Vagina (tissue), 2 donors: ENCODE data around the gene MARCHF9. TPM values are rescaled to one million over a fixed set of nuclear protein-coding genes. Genes with fewer than 3 reads are reported as not detected.
"Not testable (repeated sequence)": the region's sequence is repeated elsewhere in the genome, so short reads cannot be mapped to it uniquely, and the experiment has no call there.

Experiments used
- DNase-seq, 2 donors: peaks; one replicate each; pipeline ENCODE4 v3.0.0-alpha.2; 2017; ENCODE audit errors: extremely low spot score in 2 of 2
- H3K27ac ChIP-seq: fragments of 200-600 bp; sonication (generic); one replicate; pipeline ENCODE4 v1.5.1; 2019
- H3K27me3 ChIP-seq: fragments of 200-600 bp; sonication (generic); one replicate; pipeline ENCODE4 v1.5.1; 2019
- H3K36me3 ChIP-seq, 2 donors: fragments of 200-600 bp; sonication (generic); one replicate each; pipeline ENCODE4 v1.5.1; 2017 to 2019
- H3K4me1 ChIP-seq: fragments of 200-600 bp; sonication (generic); one replicate; pipeline ENCODE4 v1.5.1; 2019
- H3K4me3 ChIP-seq, 2 donors: fragments of 200-600 bp; sonication (generic); 1 replicate in 1 of 2; 2 replicates in 1 of 2; pipeline ENCODE4 v1.5.1; 2016 to 2019
- H3K9me3 ChIP-seq: fragments of 200-600 bp; sonication (generic); one replicate; pipeline ENCODE4 v1.5.1; 2019
- POLR2A ChIP-seq, 2 donors: fragments of 450-650 bp; IDR thresholded peaks; one replicate each; pipeline ENCODE4 v1.6.1; 2017; ENCODE audit warnings: antibody characterized with exemption in 2 of 2, mild to moderate bottlenecking in 2 of 2, moderate library complexity in 2 of 2
- POLR2AphosphoS5 ChIP-seq, 2 donors: sonication (generic); formaldehyde crosslinking; IDR thresholded peaks; one replicate each; pipeline ENCODE4 v1.9.0; 2017; ENCODE audit warnings: antibody characterized with exemption in 2 of 2, mild to moderate bottlenecking in 2 of 2, low read depth in 1 of 2; ENCODE audit not compliant: insufficient read depth in 1 of 2
- intact Hi-C: fragments of 100-400 bp; cut with DNase I; formaldehyde crosslinking; loops from one replicate; pipeline ENCODE4 v1.15.1; 2023
- total RNA-seq: library from RNA; depleted of rRNA; stranded (reverse); fragments of >200 nt; gene quantifications from one replicate; pipeline ENCODE4 v1.2.3, GENCODE V29; 2016
- TF ChIP-seq, protein P1 (sequence below), 3 experiments: fragments of 450-650 bp in 2 of 3; fragments of 200-600 bp in 1 of 3; sonication (generic) in 1 of 3; IDR thresholded peaks; one replicate each; pipeline ENCODE4 v1.5.1; 2017 to 2019; ENCODE audit warnings: antibody characterized with exemption in 3 of 3, mild to moderate bottlenecking in 2 of 3, moderate library complexity in 2 of 3

MARCHF9 gene
- total RNA-seq, 1 donor from 2014 or later: 8.3 TPM

GRCh38 chr12:57713209-57713608 is 41.7 kb upstream of the MARCHF9 start:
- H3K27ac ChIP-seq: no peak overlapping the region
- intact Hi-C loops: no loop called here

DNA sequence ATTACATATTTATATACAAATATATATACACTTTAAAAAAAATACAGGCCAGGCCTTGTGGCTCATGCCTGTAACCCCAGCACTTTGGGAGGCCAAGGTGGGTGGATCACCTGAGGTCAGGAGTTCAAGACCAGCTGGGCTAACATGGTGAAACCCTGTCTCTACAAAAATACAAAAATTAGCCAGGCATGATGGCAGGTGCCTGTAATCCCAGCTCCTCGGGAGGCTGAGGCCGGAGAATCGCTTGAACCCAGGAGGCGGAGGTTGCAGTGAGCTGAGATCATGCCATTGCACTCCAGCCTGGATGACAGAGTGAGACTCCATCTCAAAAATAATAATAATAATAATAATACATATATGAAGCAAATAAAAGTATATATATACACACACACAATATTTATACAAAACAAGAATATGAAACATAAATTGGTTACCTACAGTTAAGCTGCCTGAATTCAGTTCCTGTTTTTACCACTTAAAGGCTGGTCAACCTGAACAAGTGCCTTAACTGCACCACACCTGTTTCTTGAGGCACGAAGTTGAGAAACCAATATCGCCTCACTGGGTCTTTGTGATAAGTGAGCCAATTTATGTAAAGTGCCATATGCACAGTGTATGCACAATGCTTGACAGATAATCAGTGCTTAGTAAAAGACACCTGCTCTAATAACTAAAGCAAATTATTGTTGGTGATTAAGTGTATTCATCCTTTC is 39.7 kb upstream of the MARCHF9 start:
- H3K4me3 ChIP-seq, H3K27me3 ChIP-seq, intact Hi-C loops, H3K27ac ChIP-seq, H3K4me1 ChIP-seq, H3K9me3 ChIP-seq: not testable (repeated sequence)
- DNase-seq: peak in 1 of 2 donors; percentile 6
- peaks cover 0 to 52% of the 10 kb centered on the region in 2 donors for H3K36me3 ChIP-seq

More at GRCh38 chr12:57713209-57713608, 41.7 kb upstream of the MARCHF9 start:
- H3K9me3 ChIP-seq: no peaks in the 10 kb centered on the region
- peaks cover 0 to 32% of the 10 kb centered on the region in 2 donors for H3K36me3 ChIP-seq
- no peaks in the 10 kb centered on the region for H3K4me1 ChIP-seq
- no peaks in the 10 kb centered on the region for H3K27me3 ChIP-seq
- no peak overlapping the region for H3K4me3 ChIP-seq
- TF ChIP-seq, protein P1, sequence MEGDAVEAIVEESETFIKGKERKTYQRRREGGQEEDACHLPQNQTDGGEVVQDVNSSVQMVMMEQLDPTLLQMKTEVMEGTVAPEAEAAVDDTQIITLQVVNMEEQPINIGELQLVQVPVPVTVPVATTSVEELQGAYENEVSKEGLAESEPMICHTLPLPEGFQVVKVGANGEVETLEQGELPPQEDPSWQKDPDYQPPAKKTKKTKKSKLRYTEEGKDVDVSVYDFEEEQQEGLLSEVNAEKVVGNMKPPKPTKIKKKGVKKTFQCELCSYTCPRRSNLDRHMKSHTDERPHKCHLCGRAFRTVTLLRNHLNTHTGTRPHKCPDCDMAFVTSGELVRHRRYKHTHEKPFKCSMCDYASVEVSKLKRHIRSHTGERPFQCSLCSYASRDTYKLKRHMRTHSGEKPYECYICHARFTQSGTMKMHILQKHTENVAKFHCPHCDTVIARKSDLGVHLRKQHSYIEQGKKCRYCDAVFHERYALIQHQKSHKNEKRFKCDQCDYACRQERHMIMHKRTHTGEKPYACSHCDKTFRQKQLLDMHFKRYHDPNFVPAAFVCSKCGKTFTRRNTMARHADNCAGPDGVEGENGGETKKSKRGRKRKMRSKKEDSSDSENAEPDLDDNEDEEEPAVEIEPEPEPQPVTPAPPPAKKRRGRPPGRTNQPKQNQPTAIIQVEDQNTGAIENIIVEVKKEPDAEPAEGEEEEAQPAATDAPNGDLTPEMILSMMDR (IDR thresholded peaks at IDR 0.05): no peak
- TF ChIP-seq POLR2AphosphoS5 (IDR thresholded peaks at IDR 0.05; ENCODE audit: insufficient read depth in 1 of 2, low read depth in 1 of 2): no peak
- TF ChIP-seq POLR2A (IDR thresholded peaks at IDR 0.05): no peak
- peak in 1 of 2 donors; percentile 40 for DNase-seq

DNA sequence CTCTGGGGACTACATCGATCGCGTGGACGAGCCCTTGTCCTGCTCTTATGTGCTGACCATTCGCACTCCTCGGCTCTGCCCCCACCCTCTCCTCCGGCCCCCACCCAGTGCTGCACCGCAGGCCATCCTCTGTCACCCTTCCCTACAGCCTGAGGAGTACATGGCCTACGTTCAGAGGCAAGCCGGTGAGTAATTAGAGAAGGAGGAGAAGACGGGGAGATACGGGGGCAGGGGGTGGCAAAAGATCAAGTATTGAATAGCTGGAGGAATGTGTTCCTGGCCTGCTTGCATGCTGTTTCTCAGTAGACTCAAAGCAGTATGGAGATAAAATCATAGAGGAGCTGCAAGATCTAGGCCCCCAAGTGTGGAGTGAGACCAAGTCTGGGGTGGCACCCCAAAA is 39.1 kb upstream of the MARCHF9 start:
- H3K9me3 ChIP-seq: no peaks in the 10 kb centered on the region
- peaks cover 0 to 58% of the 10 kb centered on the region in 2 donors for H3K36me3 ChIP-seq
- H3K27ac ChIP-seq: no peak overlapping the region
- no peak overlapping the region for H3K4me3 ChIP-seq
- intact Hi-C loops: no loop called here
- TF ChIP-seq POLR2A (IDR thresholded peaks at IDR 0.05) (no peak), POLR2AphosphoS5 (IDR thresholded peaks at IDR 0.05; ENCODE audit: insufficient read depth in 1 of 2, low read depth in 1 of 2) (no peak)
- TF ChIP-seq, protein P1 (IDR thresholded peaks at IDR 0.05): no peak
- no peaks in the 10 kb centered on the region for H3K27me3 ChIP-seq
- DNase-seq: peak in 1 of 2 donors; percentile 62
- no peaks in the 10 kb centered on the region for H3K4me1 ChIP-seq

DNA sequence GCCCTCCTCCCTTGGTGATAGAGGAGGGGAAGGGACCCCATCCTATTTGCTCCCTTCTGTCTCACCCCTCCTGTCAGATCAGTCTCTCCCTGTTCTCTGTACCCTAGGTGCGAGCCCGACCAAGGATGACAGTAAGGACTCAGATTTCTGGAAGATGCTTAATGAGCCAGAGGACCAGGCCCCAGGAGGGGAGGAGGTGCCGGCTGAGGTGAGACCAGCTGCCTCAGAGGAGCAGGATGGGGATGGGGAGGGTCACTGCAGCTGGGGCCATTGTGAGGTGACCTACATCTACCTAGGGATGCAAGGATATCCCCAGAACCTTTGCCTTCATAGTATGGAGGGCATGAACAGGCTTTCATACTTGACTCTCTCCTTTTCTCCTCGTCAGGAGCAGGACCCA is 38.6 kb upstream of the MARCHF9 start:
- DNase-seq: peak in 1 of 2 donors; percentile 29
- H3K27me3 ChIP-seq: no peaks in the 10 kb centered on the region
- TF ChIP-seq, protein P1 (IDR thresholded peaks at IDR 0.05): no peak
- TF ChIP-seq POLR2A (IDR thresholded peaks at IDR 0.05): no peak
- no peak for TF ChIP-seq POLR2AphosphoS5 (IDR thresholded peaks at IDR 0.05; ENCODE audit: insufficient read depth in 1 of 2, low read depth in 1 of 2)
- H3K9me3 ChIP-seq: no peaks in the 10 kb centered on the region
- H3K36me3 ChIP-seq: peaks cover 0 to 63% of the 10 kb centered on the region in 2 donors
- H3K27ac ChIP-seq: no peak overlapping the region
- no peaks in the 10 kb centered on the region for H3K4me1 ChIP-seq
- intact Hi-C loops: no loop called here
- no peak overlapping the region for H3K4me3 ChIP-seq

DNA sequence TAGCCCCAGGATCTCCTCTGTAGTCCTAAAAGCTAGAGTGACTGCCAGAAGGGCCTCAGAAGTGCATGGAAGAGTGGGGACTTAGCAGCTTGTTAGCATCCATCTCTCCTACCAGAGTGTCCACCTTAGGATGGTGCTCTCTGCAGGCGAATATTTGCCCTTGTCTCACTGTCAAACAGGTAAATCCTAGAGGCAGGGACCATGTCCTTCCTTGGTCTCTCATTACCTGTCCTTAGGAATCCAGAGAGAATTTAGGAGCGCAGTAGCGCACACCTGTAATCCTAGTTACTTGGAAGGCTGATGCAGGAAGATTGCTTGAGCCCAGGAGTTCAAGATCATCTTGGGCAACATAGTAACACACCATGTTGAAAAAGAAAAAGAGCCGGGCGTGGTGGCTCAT is 37.8 kb upstream of the MARCHF9 start:
- DNase-seq: peak in 1 of 2 donors; percentile 44
- peaks cover 0 to 66% of the 10 kb centered on the region in 2 donors for H3K36me3 ChIP-seq

More for the DNA sequence above, 37.8 kb upstream of the MARCHF9 start:
- Histone ChIP-seq H3K4me1 (no peaks in the 10 kb centered on the region), H3K9me3 (no peaks in the 10 kb centered on the region), H3K27ac (no peak overlapping the region), H3K27me3 (no peaks in the 10 kb centered on the region), H3K4me3 (no peak overlapping the region)
- TF ChIP-seq POLR2A (IDR thresholded peaks at IDR 0.05) (no peak), POLR2AphosphoS5 (IDR thresholded peaks at IDR 0.05; ENCODE audit: insufficient read depth in 1 of 2, low read depth in 1 of 2) (no peak)
- TF ChIP-seq, protein P1 (IDR thresholded peaks at IDR 0.05): no peak
- intact Hi-C loops: no loop called here
